ENCODE data around the gene R3HDM2. TPM values are rescaled to one million over a fixed set of nuclear protein-coding genes. Genes with fewer than 3 reads are reported as not detected.

The R3HDM2 gene
- total RNA-seq, 1 donor from 2014 or later: 46.5 TPM

GRCh38 chr12:57250956-57251355 is 179.9 kb downstream of the R3HDM2 start, which contains the start of gene STAC3:
TSS of gene STAC3 (minus strand) at chr12:57251187. CDS start at chr12:57249636, 1,551 bp downstream.
- Mint-ChIP-seq H3K4me1 (ENCODE audit: low read depth) (peaks cover 25% of the 10 kb centered on the region), H3K27ac (ENCODE audit: unreplicated experiment) (no peak within 1 kb of the TSS), H3K36me3 (ENCODE audit: low read depth) (peaks cover 18% of the 10 kb centered on the region), H3K27me3 (ENCODE audit: low read depth) (no peaks in the 10 kb centered on the region), H3K4me3 (ENCODE audit: unreplicated experiment) (no peak within 1 kb of the TSS), H3K9me3 (ENCODE audit: low read depth) (no peaks in the 10 kb centered on the region)
- peak; percentile 34 for DNase-seq (ENCODE audit: low spot score)
- no peak for TF ChIP-seq CTCF (IDR thresholded peaks at IDR 0.05)

GRCh38 chr12:57250541-57250940 is 180.3 kb downstream of the R3HDM2 start:
- Mint-ChIP-seq H3K36me3 (ENCODE audit: low read depth) (peaks cover 15% of the 10 kb centered on the region), H3K9me3 (ENCODE audit: low read depth) (no peaks in the 10 kb centered on the region), H3K4me1 (ENCODE audit: low read depth) (peaks cover 25% of the 10 kb centered on the region), H3K27ac (ENCODE audit: unreplicated experiment) (no peak overlapping the region), H3K4me3 (ENCODE audit: unreplicated experiment) (no peak overlapping the region), H3K27me3 (ENCODE audit: low read depth) (no peaks in the 10 kb centered on the region)
- no peak for DNase-seq (ENCODE audit: low spot score)
- no peak for TF ChIP-seq CTCF (IDR thresholded peaks at IDR 0.05)

- Mint-ChIP-seq H3K4me3 (ENCODE audit: unreplicated experiment) (no peak overlapping the region), H3K27ac (ENCODE audit: unreplicated experiment) (peak overlapping the region; percentile 34), H3K36me3 (ENCODE audit: low read depth) (peaks cover 11% of the 10 kb centered on the region), H3K9me3 (ENCODE audit: low read depth) (no peaks in the 10 kb centered on the region), H3K4me1 (ENCODE audit: low read depth) (peaks cover 28% of the 10 kb centered on the region), H3K27me3 (ENCODE audit: low read depth) (no peaks in the 10 kb centered on the region)
- no peak for TF ChIP-seq CTCF (IDR thresholded peaks at IDR 0.05)
- DNase-seq (ENCODE audit: low spot score): no peak
These were observed 181.7 kb downstream of the R3HDM2 start for GRCh38 chr12:57248934-57249742.

GRCh38 chr12:57247041-57247440 is 183.8 kb downstream of the R3HDM2 start:
- Mint-ChIP-seq H3K4me1 (ENCODE audit: low read depth) (peaks cover 47% of the 10 kb centered on the region), H3K9me3 (ENCODE audit: low read depth) (no peaks in the 10 kb centered on the region), H3K36me3 (ENCODE audit: low read depth) (peaks cover 7% of the 10 kb centered on the region), H3K27me3 (ENCODE audit: low read depth) (no peaks in the 10 kb centered on the region), H3K4me3 (ENCODE audit: unreplicated experiment) (no peak overlapping the region), H3K27ac (ENCODE audit: unreplicated experiment) (no peak overlapping the region)
- TF ChIP-seq CTCF (IDR thresholded peaks at IDR 0.05): no peak
- DNase-seq (ENCODE audit: low spot score): no peak

GRCh38 chr12:57244312-57244696 is 186.5 kb downstream of the R3HDM2 start:
- Mint-ChIP-seq H3K4me1 (ENCODE audit: low read depth) (peaks cover 54% of the 10 kb centered on the region), H3K27ac (ENCODE audit: unreplicated experiment) (peak overlapping the region; percentile 13), H3K36me3 (ENCODE audit: low read depth) (peaks cover 7% of the 10 kb centered on the region), H3K27me3 (ENCODE audit: low read depth) (no peaks in the 10 kb centered on the region), H3K9me3 (ENCODE audit: low read depth) (no peaks in the 10 kb centered on the region), H3K4me3 (ENCODE audit: unreplicated experiment) (no peak overlapping the region)
- DNase-seq (ENCODE audit: low spot score): peak; percentile 49
- TF ChIP-seq CTCF (IDR thresholded peaks at IDR 0.05): no peak

Data from chondrocyte (in vitro differentiated cells).